HEK293 (cell line): ENCODE data around the gene DYNLL1.
A peak's percentile ranks its signal among the peaks of the same experiment; 100 is the strongest.

ENCODE experiments used
- GFI1B ChIP-seq: fragments of 450-650 bp; formaldehyde crosslinking; IDR thresholded peaks from 2 replicates; pipeline ENCODE4 v1.5.1; 2016; ENCODE audit warnings: missing biosample characterization, missing genetic modification characterization
- GLIS1 ChIP-seq: fragments of 450-650 bp; formaldehyde crosslinking; IDR thresholded peaks from 2 replicates; pipeline ENCODE4 v1.5.1; 2016; ENCODE audit warnings: missing biosample characterization, missing genetic modification characterization
- GLIS2 ChIP-seq: fragments of 450-650 bp; formaldehyde crosslinking; IDR thresholded peaks from 2 replicates; pipeline ENCODE4 v1.5.1; 2016; ENCODE audit warnings: missing biosample characterization, missing genetic modification characterization
- MZF1 ChIP-seq: fragments of 450-650 bp; formaldehyde crosslinking; IDR thresholded peaks from 2 replicates; pipeline ENCODE4 v1.5.1; 2017; ENCODE audit warnings: missing biosample characterization, missing genetic modification characterization, borderline replicate concordance
- REPIN1 ChIP-seq: fragments of 450-650 bp; formaldehyde crosslinking; IDR thresholded peaks from 2 replicates; pipeline ENCODE4 v1.5.1; 2017; ENCODE audit warnings: missing biosample characterization, missing genetic modification characterization, low read depth
- SP3 ChIP-seq: fragments of 450-650 bp; formaldehyde crosslinking; IDR thresholded peaks from 2 replicates; pipeline ENCODE4 v1.5.1; 2016; ENCODE audit warnings: missing biosample characterization, missing genetic modification characterization
- ZFP41 ChIP-seq: fragments of 450-650 bp; formaldehyde crosslinking; IDR thresholded peaks from 2 replicates; pipeline ENCODE4 v1.5.1; 2016; ENCODE audit warnings: missing biosample characterization, missing genetic modification characterization, borderline replicate concordance
- ZNF112 ChIP-seq: fragments of 450-650 bp; formaldehyde crosslinking; IDR thresholded peaks from 2 replicates; pipeline ENCODE4 v1.5.0; 2017; ENCODE audit warnings: missing biosample characterization, missing genetic modification characterization
- ZNF114 ChIP-seq: fragments of 450-650 bp; formaldehyde crosslinking; IDR thresholded peaks from 2 replicates; pipeline ENCODE4 v1.5.0; 2017; ENCODE audit warnings: missing biosample characterization, missing genetic modification characterization
- ZNF132 ChIP-seq: fragments of 450-650 bp; formaldehyde crosslinking; IDR thresholded peaks from 2 replicates; pipeline ENCODE4 v1.5.1; 2017; ENCODE audit warnings: missing biosample characterization, missing genetic modification characterization, borderline replicate concordance
- ZNF140 ChIP-seq: fragments of 450-650 bp; formaldehyde crosslinking; IDR thresholded peaks from 2 replicates; pipeline ENCODE4 v1.5.1; 2016; ENCODE audit warnings: missing biosample characterization, missing genetic modification characterization
- ZNF169 ChIP-seq: fragments of 450-650 bp; formaldehyde crosslinking; IDR thresholded peaks from 2 replicates; pipeline ENCODE4 v1.5.1; 2016; ENCODE audit warnings: missing biosample characterization, missing genetic modification characterization
- ZNF19 ChIP-seq: fragments of 450-650 bp; formaldehyde crosslinking; IDR thresholded peaks from 2 replicates; pipeline ENCODE4; 2016; ENCODE audit warnings: missing biosample characterization, missing genetic modification characterization, low read depth
- ZNF202 ChIP-seq: fragments of 450-650 bp; formaldehyde crosslinking; IDR thresholded peaks from 2 replicates; pipeline ENCODE4 v1.5.1; 2016; ENCODE audit warnings: missing biosample characterization, missing genetic modification characterization, borderline replicate concordance
- ZNF23 ChIP-seq: fragments of 450-650 bp; formaldehyde crosslinking; IDR thresholded peaks from 2 replicates; pipeline ENCODE4 v1.5.1; 2016; ENCODE audit warnings: missing biosample characterization, missing genetic modification characterization, borderline replicate concordance
- ZNF292 ChIP-seq: fragments of 450-650 bp; formaldehyde crosslinking; IDR thresholded peaks from 2 replicates; pipeline ENCODE4 v1.5.1; 2016; ENCODE audit warnings: low read depth, missing biosample characterization, missing genetic modification characterization, borderline replicate concordance
- ZNF302 ChIP-seq: fragments of 450-650 bp; formaldehyde crosslinking; IDR thresholded peaks from 2 replicates; pipeline ENCODE4 v1.5.1; 2016; ENCODE audit warnings: missing biosample characterization, missing genetic modification characterization, low read depth
- ZNF350 ChIP-seq: fragments of 450-650 bp; formaldehyde crosslinking; IDR thresholded peaks from 2 replicates; pipeline ENCODE4 v1.5.0; 2017; ENCODE audit warnings: missing biosample characterization, mild to moderate bottlenecking, missing genetic modification characterization
- ZNF423 ChIP-seq: fragments of 450-650 bp; formaldehyde crosslinking; IDR thresholded peaks from 2 replicates; pipeline ENCODE4 v1.5.1; 2016; ENCODE audit warnings: missing biosample characterization, missing genetic modification characterization
- ZNF473 ChIP-seq: fragments of 450-650 bp; formaldehyde crosslinking; IDR thresholded peaks from 2 replicates; pipeline ENCODE4 v1.5.1; 2017; ENCODE audit warnings: missing biosample characterization, missing genetic modification characterization
- ZNF48 ChIP-seq: fragments of 450-650 bp; formaldehyde crosslinking; IDR thresholded peaks from 2 replicates; pipeline ENCODE4 v1.5.1; 2016; ENCODE audit warnings: missing biosample characterization, missing genetic modification characterization
- ZNF501 ChIP-seq: fragments of 450-650 bp; formaldehyde crosslinking; IDR thresholded peaks from 2 replicates; pipeline ENCODE4 v1.5.1; 2016; ENCODE audit warnings: missing biosample characterization, missing genetic modification characterization
- ZNF76 ChIP-seq: fragments of 450-650 bp; formaldehyde crosslinking; IDR thresholded peaks from 2 replicates; pipeline ENCODE4; 2016; ENCODE audit warnings: low read depth, missing biosample characterization, missing genetic modification characterization, borderline replicate concordance
- ZNF837 ChIP-seq: fragments of 450-650 bp; formaldehyde crosslinking; IDR thresholded peaks from 2 replicates; pipeline ENCODE4 v1.5.1; 2016; ENCODE audit warnings: missing biosample characterization, missing genetic modification characterization
- ZSCAN30 ChIP-seq: fragments of 450-650 bp; IDR thresholded peaks from 2 replicates; pipeline ENCODE4 v1.5.1; 2018; ENCODE audit warnings: missing biosample characterization, mild to moderate bottlenecking, missing genetic modification characterization, moderate library complexity
- TF ChIP-seq, protein P1 (sequence below): fragments of 450-650 bp; IDR thresholded peaks from 2 replicates; pipeline ENCODE4 v1.5.1; 2018; ENCODE audit warnings: missing biosample characterization, missing genetic modification characterization
- TF ChIP-seq, protein P2 (sequence below): fragments of 450-650 bp; formaldehyde crosslinking; IDR thresholded peaks from 2 replicates; pipeline ENCODE4 v1.5.1; 2016; ENCODE audit warnings: missing biosample characterization, missing genetic modification characterization
- TF ChIP-seq, protein P3 (sequence below): IDR thresholded peaks from 2 replicates; pipeline ENCODE4 v1.6.1; 2011; ENCODE audit warnings: mild to moderate bottlenecking, low read depth, low read length, borderline replicate concordance
- TF ChIP-seq, protein P4 (sequence below): fragments of 450-650 bp; formaldehyde crosslinking; IDR thresholded peaks from 2 replicates; pipeline ENCODE4 v1.5.1; 2016; ENCODE audit warnings: missing biosample characterization, missing genetic modification characterization
- TF ChIP-seq, protein P5 (sequence below): fragments of 450-650 bp; formaldehyde crosslinking; IDR thresholded peaks from 2 replicates; pipeline ENCODE4 v1.5.1; 2016; ENCODE audit warnings: missing biosample characterization, missing genetic modification characterization

The DYNLL1 gene

DNA sequence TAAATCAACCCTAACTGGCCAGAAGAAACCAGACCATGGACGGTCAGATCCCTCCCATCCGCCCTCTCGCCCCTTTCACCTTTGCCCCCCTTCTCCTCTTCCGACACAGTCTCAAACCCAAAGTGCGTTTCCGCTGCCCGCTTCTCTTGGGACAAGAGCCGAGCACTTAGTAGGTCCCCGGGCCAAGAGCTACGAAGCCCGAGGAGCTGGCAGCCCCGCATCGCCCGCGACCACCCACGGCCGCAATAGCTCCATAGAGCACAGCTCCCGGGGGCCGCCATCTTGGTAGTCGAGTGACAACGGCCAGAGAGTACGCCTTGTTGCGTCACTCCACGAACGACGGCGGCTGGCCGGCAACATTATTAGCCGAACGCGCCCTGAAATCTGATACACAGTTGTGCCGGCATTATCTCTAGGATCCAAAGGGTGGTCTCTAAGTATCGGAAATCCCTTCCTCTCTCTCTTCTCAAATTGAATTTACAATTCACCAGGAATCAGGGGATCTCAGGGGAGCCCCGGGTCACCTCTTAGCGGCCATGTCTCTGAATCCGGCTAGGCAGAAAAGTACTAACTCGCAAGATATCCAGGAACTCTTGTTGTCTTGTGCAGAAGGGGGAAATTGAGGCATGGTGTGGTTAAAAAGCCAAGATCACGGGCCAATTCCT is 33.1 kb downstream of the DYNLL1 start, which contains the start of gene COQ5 (continued):
- TF ChIP-seq, protein P1, sequence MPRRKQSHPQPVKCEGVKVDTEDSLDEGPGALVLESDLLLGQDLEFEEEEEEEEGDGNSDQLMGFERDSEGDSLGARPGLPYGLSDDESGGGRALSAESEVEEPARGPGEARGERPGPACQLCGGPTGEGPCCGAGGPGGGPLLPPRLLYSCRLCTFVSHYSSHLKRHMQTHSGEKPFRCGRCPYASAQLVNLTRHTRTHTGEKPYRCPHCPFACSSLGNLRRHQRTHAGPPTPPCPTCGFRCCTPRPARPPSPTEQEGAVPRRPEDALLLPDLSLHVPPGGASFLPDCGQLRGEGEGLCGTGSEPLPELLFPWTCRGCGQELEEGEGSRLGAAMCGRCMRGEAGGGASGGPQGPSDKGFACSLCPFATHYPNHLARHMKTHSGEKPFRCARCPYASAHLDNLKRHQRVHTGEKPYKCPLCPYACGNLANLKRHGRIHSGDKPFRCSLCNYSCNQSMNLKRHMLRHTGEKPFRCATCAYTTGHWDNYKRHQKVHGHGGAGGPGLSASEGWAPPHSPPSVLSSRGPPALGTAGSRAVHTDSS (tag by site-specific recombination): no peak
- TF ChIP-seq ZFP41: no peak
- TF ChIP-seq ZSCAN30 (tag by site-specific recombination): peak; percentile 86
- no peak for TF ChIP-seq ZNF169 (tag by site-specific recombination)
- TF ChIP-seq ZNF837 (tag by site-specific recombination): no peak
- TF ChIP-seq, protein P2, sequence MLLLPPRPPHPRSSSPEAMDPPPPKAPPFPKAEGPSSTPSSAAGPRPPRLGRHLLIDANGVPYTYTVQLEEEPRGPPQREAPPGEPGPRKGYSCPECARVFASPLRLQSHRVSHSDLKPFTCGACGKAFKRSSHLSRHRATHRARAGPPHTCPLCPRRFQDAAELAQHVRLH (tag by site-specific recombination): peak; percentile 71; the same call in 1 of the 2 replicates
- TF ChIP-seq REPIN1: 0 out of 2 replicates have a peak, but pooled peaks have one; percentile 12
- TF ChIP-seq, protein P3, sequence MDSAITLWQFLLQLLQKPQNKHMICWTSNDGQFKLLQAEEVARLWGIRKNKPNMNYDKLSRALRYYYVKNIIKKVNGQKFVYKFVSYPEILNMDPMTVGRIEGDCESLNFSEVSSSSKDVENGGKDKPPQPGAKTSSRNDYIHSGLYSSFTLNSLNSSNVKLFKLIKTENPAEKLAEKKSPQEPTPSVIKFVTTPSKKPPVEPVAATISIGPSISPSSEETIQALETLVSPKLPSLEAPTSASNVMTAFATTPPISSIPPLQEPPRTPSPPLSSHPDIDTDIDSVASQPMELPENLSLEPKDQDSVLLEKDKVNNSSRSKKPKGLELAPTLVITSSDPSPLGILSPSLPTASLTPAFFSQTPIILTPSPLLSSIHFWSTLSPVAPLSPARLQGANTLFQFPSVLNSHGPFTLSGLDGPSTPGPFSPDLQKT: no peak
- no peak for TF ChIP-seq ZNF19 (tag by site-specific recombination)
- TF ChIP-seq ZNF112 (tag by site-specific recombination): no peak
- no peak for TF ChIP-seq ZNF302 (tag by site-specific recombination)
- TF ChIP-seq ZNF292 (tag by site-specific recombination): no peak
- TF ChIP-seq ZNF423 (tag by site-specific recombination): no peak
- TF ChIP-seq GLIS2 (tag by site-specific recombination): peak; percentile 64; the same call in 1 of the 2 replicates
- TF ChIP-seq GLIS1 (tag by site-specific recombination): peak; percentile 69
- no peak for TF ChIP-seq ZNF350 (tag by site-specific recombination)
- peak; percentile 41; the same call in 1 of the 2 replicates for TF ChIP-seq GFI1B (tag by site-specific recombination)
- TF ChIP-seq ZNF473 (tag by site-specific recombination): no peak
- no peak for TF ChIP-seq ZNF48 (tag by site-specific recombination)
- no peak for TF ChIP-seq ZNF202
- no peak for TF ChIP-seq ZNF132
- no peak for TF ChIP-seq ZNF140
- no peak for TF ChIP-seq ZNF114 (tag by site-specific recombination)
- TF ChIP-seq ZNF501 (tag by site-specific recombination): peak; percentile 83
- TF ChIP-seq MZF1 (tag by site-specific recombination): peak; percentile 67; the same call in 1 of the 2 replicates
- no peak for TF ChIP-seq ZNF23 (tag by site-specific recombination)
- TF ChIP-seq, protein P4, sequence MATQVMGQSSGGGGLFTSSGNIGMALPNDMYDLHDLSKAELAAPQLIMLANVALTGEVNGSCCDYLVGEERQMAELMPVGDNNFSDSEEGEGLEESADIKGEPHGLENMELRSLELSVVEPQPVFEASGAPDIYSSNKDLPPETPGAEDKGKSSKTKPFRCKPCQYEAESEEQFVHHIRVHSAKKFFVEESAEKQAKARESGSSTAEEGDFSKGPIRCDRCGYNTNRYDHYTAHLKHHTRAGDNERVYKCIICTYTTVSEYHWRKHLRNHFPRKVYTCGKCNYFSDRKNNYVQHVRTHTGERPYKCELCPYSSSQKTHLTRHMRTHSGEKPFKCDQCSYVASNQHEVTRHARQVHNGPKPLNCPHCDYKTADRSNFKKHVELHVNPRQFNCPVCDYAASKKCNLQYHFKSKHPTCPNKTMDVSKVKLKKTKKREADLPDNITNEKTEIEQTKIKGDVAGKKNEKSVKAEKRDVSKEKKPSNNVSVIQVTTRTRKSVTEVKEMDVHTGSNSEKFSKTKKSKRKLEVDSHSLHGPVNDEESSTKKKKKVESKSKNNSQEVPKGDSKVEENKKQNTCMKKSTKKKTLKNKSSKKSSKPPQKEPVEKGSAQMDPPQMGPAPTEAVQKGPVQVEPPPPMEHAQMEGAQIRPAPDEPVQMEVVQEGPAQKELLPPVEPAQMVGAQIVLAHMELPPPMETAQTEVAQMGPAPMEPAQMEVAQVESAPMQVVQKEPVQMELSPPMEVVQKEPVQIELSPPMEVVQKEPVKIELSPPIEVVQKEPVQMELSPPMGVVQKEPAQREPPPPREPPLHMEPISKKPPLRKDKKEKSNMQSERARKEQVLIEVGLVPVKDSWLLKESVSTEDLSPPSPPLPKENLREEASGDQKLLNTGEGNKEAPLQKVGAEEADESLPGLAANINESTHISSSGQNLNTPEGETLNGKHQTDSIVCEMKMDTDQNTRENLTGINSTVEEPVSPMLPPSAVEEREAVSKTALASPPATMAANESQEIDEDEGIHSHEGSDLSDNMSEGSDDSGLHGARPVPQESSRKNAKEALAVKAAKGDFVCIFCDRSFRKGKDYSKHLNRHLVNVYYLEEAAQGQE (tag by site-specific recombination): no peak
- peak; percentile 86 for TF ChIP-seq SP3 (tag by site-specific recombination)
- TF ChIP-seq, protein P5, sequence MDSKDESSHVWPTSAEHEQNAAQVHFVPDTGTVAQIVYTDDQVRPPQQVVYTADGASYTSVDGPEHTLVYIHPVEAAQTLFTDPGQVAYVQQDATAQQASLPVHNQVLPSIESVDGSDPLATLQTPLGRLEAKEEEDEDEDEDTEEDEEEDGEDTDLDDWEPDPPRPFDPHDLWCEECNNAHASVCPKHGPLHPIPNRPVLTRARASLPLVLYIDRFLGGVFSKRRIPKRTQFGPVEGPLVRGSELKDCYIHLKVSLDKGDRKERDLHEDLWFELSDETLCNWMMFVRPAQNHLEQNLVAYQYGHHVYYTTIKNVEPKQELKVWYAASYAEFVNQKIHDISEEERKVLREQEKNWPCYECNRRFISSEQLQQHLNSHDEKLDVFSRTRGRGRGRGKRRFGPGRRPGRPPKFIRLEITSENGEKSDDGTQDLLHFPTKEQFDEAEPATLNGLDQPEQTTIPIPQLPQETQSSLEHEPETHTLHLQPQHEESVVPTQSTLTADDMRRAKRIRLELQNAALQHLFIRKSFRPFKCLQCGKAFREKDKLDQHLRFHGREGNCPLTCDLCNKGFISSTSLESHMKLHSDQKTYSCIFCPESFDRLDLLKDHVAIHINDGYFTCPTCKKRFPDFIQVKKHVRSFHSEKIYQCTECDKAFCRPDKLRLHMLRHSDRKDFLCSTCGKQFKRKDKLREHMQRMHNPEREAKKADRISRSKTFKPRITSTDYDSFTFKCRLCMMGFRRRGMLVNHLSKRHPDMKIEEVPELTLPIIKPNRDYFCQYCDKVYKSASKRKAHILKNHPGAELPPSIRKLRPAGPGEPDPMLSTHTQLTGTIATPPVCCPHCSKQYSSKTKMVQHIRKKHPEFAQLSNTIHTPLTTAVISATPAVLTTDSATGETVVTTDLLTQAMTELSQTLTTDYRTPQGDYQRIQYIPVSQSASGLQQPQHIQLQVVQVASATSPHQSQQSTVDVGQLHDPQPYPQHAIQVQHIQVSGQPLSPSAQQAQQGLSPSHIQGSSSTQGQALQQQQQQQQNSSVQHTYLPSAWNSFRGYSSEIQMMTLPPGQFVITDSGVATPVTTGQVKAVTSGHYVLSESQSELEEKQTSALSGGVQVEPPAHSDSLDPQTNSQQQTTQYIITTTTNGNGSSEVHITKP (tag by site-specific recombination): peak; percentile 88
- peak; percentile 86 for TF ChIP-seq ZNF76 (tag by site-specific recombination)
